Endodermal cell (in vitro differentiated cells): ENCODE results near the gene RNASE2. TPM values are rescaled to one million over a fixed set of nuclear protein-coding genes. Genes with fewer than 3 reads are reported as not detected.

ENCODE experiments used
- DNase-seq: peaks from one replicate; pipeline ENCODE4 v3.0.0-alpha.2; 2017
- H3K27ac ChIP-seq: 2 replicates; pipeline ENCODE4 v1.5.1; 2013; ENCODE audit warnings: mild to moderate bottlenecking, low read depth, low read length, moderate library complexity
- H3K27me3 ChIP-seq: 2 replicates; pipeline ENCODE4 v1.6.1; 2013; ENCODE audit warnings: mild to moderate bottlenecking, low read length, moderate library complexity; ENCODE audit not compliant: insufficient read depth, control insufficient read depth, poor library complexity, severe bottlenecking
- H3K36me3 ChIP-seq: 2 replicates; pipeline ENCODE4 v1.7.0; 2013; ENCODE audit warnings: mild to moderate bottlenecking, low read length, moderate library complexity; ENCODE audit not compliant: control insufficient read depth, insufficient read depth
- H3K4me1 ChIP-seq: one replicate; pipeline ENCODE4 v1.7.0; 2013; ENCODE audit warnings: low read length; ENCODE audit not compliant: control insufficient read depth, insufficient read depth
- H3K4me3 ChIP-seq: 2 replicates; pipeline ENCODE4 v1.5.1; 2013; ENCODE audit warnings: mild to moderate bottlenecking, low read length, moderate library complexity
- H3K9ac ChIP-seq: 2 replicates; pipeline ENCODE4 v1.6.1; 2013; ENCODE audit warnings: mild to moderate bottlenecking, low read length, moderate library complexity; ENCODE audit not compliant: poor library complexity, severe bottlenecking; ENCODE audit errors: extremely low read depth
- H3K9me3 ChIP-seq: 2 replicates; pipeline ENCODE4 v1.6.1; 2013; ENCODE audit warnings: mild to moderate bottlenecking, low read length, moderate library complexity; ENCODE audit not compliant: control insufficient read depth
- H3K27ac Mint-ChIP-seq: 2 replicates; pipeline ENCODE4 v1.8.0; 2020; ENCODE audit warnings: mixed read lengths
- H3K27me3 Mint-ChIP-seq: 2 replicates; pipeline ENCODE4 v1.8.0; 2021; ENCODE audit warnings: mild to moderate bottlenecking, mixed read lengths; ENCODE audit not compliant: insufficient read depth
- H3K36me3 Mint-ChIP-seq: 2 replicates; pipeline ENCODE4 v1.8.0; 2020; ENCODE audit warnings: low read depth, mixed read lengths
- H3K4me1 Mint-ChIP-seq: 2 replicates; pipeline ENCODE4 v1.8.0; 2020; ENCODE audit warnings: mixed read lengths
- H3K4me3 Mint-ChIP-seq: 2 replicates; pipeline ENCODE4 v1.8.0; 2020; ENCODE audit warnings: mild to moderate bottlenecking, moderate library complexity, mixed read lengths
- H3K9me3 Mint-ChIP-seq: 2 replicates; pipeline ENCODE4 v1.8.0; 2020; ENCODE audit warnings: mild to moderate bottlenecking, mixed read lengths
- WGBS, 2 experiments: methylation state at CpG; one replicate each; pipeline versions ENCODE4 v1.1.5 to v1.1.7; 2013; ENCODE audit warnings: missing lambda C conversion rate in 2 of 2, mixed read lengths in 1 of 2; ENCODE audit not compliant: insufficient coverage in 1 of 2, insufficient read length in 1 of 2; 5-methylcytosine and 5-hydroxymethylcytosine counted together
- total RNA-seq, 2 donors: library from RNA; stranded (reverse); fragmentation: NEBNext Ultra II Directional in 1 of 2; extraction: Animal tissue kit (Norgen Biotek cat#: 25700) in 1 of 2; gene quantifications; 2 replicates in 1 of 2; 3 replicates in 1 of 2; pipeline ENCODE4 v1.2.1, GENCODE V29; 2021
- TF ChIP-seq, protein P1 (sequence below): fragments of 200-600 bp; sonication (generic); conservative IDR thresholded peaks from 2 replicates; pipeline ENCODE4 v1.5.0; 2021; ENCODE audit warnings: antibody characterized with exemption, mild to moderate bottlenecking

Gene RNASE2
- total RNA-seq, 2 donors from 2014 or later, result not detected

DNA sequence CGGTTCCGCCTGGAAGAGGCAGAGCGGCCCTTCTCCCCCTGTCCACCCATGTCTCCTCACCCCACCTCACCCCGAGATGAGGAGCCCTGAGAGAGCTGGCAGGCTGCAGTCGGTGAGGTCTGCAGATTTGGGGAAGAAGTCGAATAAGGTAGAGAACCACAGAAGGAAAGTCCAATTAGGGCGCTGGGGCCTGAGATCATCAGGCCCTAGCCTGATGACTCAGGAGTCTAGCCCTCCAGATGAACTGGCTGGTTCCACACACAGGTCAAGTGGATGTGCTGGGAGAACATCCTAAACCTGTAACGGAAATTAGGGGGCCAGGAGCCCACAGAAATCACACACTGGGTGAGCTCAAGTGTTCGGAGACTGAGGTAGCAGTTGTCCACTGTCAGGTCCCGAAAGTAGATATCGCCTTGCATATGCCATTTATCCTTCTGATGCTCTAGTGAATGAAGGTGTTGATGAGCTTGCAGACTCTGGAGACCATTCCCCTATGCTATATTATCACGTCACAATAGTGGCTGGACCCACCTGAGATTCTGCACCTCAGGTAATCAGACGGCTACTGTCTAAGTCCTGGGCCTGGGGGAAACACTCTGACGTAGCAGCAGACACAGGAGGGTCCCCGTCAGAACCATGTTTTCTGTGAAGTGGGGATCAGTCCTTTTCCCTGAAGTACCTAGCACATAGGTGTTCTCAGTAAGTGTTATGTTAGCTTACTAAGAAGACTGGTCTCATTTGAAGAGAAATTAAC is 33.6 kb downstream of the RNASE2 start:
- H3K4me1 Mint-ChIP-seq, result peaks cover 4% of the 10 kb centered on the region
- no peak overlapping the region for H3K27ac ChIP-seq
- no peak overlapping the region for H3K27ac Mint-ChIP-seq
- no peaks in the 10 kb centered on the region for H3K9me3 ChIP-seq
- peaks cover 5% of the 10 kb centered on the region for H3K27me3 ChIP-seq
- peaks cover 8% of the 10 kb centered on the region for H3K27me3 Mint-ChIP-seq
- peak; percentile 39 for DNase-seq
- TF ChIP-seq, protein P1, sequence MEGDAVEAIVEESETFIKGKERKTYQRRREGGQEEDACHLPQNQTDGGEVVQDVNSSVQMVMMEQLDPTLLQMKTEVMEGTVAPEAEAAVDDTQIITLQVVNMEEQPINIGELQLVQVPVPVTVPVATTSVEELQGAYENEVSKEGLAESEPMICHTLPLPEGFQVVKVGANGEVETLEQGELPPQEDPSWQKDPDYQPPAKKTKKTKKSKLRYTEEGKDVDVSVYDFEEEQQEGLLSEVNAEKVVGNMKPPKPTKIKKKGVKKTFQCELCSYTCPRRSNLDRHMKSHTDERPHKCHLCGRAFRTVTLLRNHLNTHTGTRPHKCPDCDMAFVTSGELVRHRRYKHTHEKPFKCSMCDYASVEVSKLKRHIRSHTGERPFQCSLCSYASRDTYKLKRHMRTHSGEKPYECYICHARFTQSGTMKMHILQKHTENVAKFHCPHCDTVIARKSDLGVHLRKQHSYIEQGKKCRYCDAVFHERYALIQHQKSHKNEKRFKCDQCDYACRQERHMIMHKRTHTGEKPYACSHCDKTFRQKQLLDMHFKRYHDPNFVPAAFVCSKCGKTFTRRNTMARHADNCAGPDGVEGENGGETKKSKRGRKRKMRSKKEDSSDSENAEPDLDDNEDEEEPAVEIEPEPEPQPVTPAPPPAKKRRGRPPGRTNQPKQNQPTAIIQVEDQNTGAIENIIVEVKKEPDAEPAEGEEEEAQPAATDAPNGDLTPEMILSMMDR, result no peak
- no peaks in the 10 kb centered on the region for H3K4me1 ChIP-seq
- peaks cover 26% of the 10 kb centered on the region for H3K36me3 ChIP-seq
- H3K4me3 ChIP-seq, result peak overlapping the region; percentile 21
- H3K36me3 Mint-ChIP-seq, result peaks cover 18% of the 10 kb centered on the region
- H3K4me3 Mint-ChIP-seq, result peak overlapping the region; percentile 87
- 94 to 95% methylated on average over 8 to 14 of the region's 15 CpGs for WGBS, 2 experiments
- no peaks in the 10 kb centered on the region for H3K9me3 Mint-ChIP-seq
- no peak overlapping the region for H3K9ac ChIP-seq

DNA sequence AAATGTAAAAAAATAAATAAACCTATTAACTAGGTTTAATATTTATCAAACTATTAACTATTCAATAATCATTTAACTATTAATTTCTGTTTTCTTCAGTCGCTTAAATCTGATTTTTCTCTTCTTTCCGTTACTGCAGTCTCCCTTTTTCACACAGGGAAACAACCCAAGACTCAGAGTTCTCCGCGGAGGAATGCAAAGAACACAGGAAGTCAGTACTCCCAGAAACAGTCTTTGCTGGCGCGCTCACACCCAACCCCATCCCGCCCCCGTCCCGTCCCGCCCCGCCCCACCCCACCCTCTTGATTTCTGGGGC is 34.1 kb downstream of the RNASE2 start:
- no peaks in the 10 kb centered on the region for H3K4me1 ChIP-seq
- H3K4me3 Mint-ChIP-seq, result peak overlapping the region; percentile 87
- 4% methylated on average over 8 of the region's 11 CpGs; no CpG with 5 or more reads in 1 of the 2 experiments for WGBS, 2 experiments
- H3K9me3 ChIP-seq, result no peaks in the 10 kb centered on the region
- H3K36me3 Mint-ChIP-seq, result peaks cover 23% of the 10 kb centered on the region
- no peaks in the 10 kb centered on the region for H3K9me3 Mint-ChIP-seq
- peaks cover 5% of the 10 kb centered on the region for H3K27me3 ChIP-seq
- peaks cover 4% of the 10 kb centered on the region for H3K4me1 Mint-ChIP-seq
- H3K9ac ChIP-seq, result no peak overlapping the region
- H3K4me3 ChIP-seq, result peak overlapping the region; percentile 21
- no peak overlapping the region for H3K27ac ChIP-seq
- TF ChIP-seq, protein P1, result no peak
- DNase-seq, result no peak
- peaks cover 32% of the 10 kb centered on the region for H3K36me3 ChIP-seq
- peak overlapping the region; percentile 12 for H3K27ac Mint-ChIP-seq
- H3K27me3 Mint-ChIP-seq, result peaks cover 8% of the 10 kb centered on the region

DNA sequence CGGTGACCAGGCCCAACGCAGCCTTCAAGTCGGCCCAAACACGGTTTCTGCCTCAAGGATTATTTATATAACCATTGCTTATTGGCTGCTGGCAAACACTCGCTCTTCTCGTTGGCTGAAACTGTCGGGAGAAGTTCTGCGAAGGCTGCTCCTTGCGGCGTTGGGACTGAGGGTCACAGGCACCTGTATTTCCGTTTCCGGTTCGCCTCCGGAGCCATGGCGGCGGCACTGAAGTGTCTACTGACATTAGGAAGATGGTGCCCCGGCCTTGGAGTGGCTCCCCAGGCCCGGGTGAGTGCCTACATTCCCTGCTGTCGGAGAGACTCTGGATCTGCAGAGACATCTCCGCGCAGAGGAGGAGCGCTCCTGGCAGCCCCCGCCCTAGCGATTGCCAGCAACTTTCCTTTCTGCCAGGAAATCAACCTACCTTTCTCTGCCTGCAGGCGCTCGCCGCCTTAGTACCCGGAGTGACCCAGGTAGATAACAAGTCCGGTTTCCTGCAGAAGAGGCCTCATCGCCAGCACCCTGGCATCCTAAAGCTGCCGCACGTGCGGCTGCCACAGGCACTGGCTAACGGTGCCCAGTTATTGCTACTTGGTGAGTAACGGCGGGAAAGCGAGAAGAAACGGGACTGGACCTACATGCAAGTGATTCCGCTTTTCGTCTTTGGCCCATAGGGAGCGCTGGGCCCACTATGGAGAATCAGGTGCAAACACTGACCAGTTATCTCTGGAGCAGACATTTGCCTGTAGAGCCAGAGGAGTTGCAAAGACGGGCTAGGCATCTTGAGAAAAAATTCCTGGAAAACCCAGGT is 34.7 kb downstream of the RNASE2 start, which contains the start of gene METTL17:
TSS of gene METTL17 (plus strand) at position 194 of the 814 bp plus-strand sequence. CDS start at position 217, 23 bp downstream.
- TF ChIP-seq, protein P1, result peak; percentile 77
- H3K36me3 ChIP-seq, result peaks cover 37% of the 10 kb centered on the region
- H3K36me3 Mint-ChIP-seq, result peaks cover 29% of the 10 kb centered on the region
- WGBS, 2 experiments, result 0 to 1% methylated on average over 32 to 42 of the region's 42 CpGs
- H3K27ac Mint-ChIP-seq, result peak within 1 kb of the TSS; percentile 12
- H3K27me3 ChIP-seq, result peaks cover 5% of the 10 kb centered on the region
- H3K9ac ChIP-seq, result peak within 1 kb of the TSS; percentile 64
- H3K4me1 Mint-ChIP-seq, result peaks cover 4% of the 10 kb centered on the region
- H3K4me3 Mint-ChIP-seq, result peak within 1 kb of the TSS; percentile 87
- peak within 1 kb of the TSS; percentile 64 for H3K27ac ChIP-seq
- H3K27me3 Mint-ChIP-seq, result peaks cover 8% of the 10 kb centered on the region
- H3K9me3 Mint-ChIP-seq, result no peaks in the 10 kb centered on the region
- DNase-seq, result peak; percentile 96
- H3K4me3 ChIP-seq, result peak within 1 kb of the TSS; percentile 96
- no peaks in the 10 kb centered on the region for H3K4me1 ChIP-seq
- H3K9me3 ChIP-seq, result no peaks in the 10 kb centered on the region
